Ramos (cell line): ENCODE measurements around the gene PTDSS2.

Experiments
- in situ Hi-C: fragments of 300-500 bp; cut with MboI; formaldehyde crosslinking; loops from one replicate; pipeline ENCODE4 v1.14.3; 2022; ENCODE audit warnings: low sequenced_read_pairs; ENCODE audit not compliant: unreplicated experiment

PTDSS2 gene

DNA sequence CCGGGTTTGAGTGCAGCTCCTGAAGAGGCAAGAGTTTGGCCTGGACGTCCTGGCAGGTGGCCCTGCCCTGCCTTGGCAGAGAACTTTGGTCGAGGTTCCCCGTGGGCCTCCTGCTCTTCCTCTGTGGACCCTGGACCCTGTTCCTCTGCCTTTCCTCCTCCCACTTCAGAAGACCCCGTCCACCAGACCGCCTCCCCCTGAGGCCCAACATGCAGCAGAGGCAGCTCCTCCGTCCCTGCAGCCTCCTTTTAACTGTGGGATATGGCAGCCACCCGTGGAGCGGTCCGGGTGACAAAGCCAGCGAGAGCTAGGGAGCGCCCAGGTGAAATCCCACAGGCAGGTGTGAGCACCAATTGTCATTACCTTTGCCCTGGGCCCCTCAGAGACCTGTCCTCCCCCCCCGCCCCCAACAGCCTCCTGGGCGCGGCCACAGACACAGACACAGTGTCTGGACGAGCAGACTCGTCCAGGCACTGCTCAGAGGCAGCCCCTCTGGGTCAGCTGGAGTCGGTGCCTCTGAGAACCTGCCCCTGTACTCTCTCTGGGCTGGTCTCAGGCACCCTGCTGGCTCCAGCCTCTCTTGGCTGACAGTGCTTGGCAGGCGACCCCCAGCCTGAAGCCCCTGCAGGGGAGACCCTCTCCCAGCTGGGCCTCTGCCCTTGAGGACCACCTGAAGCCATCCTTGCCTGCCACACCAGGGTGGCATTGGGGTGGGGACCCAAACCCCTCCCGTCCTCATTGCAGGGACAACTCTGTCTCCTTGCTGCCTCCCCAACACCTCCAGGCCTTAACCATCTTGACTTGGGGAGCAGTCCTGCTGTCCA is 4.1 kb upstream of the PTDSS2 start:
- in situ Hi-C loops: no loop called here

DNA sequence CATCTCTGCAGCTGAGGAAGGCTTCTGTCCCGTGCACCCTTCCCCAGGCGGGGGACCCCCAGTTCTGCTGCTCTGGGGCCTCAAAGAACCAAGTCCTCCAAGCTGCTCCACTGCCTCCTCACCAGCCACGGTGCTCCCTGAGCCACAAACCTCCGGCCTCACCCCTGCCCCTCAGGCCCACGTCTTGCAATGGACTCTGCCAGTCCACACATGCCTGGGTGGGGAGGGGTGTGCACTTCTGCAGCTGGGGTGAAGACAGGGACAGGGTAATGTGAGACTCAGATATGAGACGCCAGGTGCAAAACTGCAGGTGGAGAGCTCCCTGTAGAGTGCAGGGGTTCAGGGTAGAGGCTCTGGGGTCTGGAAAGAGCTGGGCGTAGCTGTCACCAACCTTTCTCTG is 3.2 kb upstream of the PTDSS2 start:
- in situ Hi-C loops: no loop called here

DNA sequence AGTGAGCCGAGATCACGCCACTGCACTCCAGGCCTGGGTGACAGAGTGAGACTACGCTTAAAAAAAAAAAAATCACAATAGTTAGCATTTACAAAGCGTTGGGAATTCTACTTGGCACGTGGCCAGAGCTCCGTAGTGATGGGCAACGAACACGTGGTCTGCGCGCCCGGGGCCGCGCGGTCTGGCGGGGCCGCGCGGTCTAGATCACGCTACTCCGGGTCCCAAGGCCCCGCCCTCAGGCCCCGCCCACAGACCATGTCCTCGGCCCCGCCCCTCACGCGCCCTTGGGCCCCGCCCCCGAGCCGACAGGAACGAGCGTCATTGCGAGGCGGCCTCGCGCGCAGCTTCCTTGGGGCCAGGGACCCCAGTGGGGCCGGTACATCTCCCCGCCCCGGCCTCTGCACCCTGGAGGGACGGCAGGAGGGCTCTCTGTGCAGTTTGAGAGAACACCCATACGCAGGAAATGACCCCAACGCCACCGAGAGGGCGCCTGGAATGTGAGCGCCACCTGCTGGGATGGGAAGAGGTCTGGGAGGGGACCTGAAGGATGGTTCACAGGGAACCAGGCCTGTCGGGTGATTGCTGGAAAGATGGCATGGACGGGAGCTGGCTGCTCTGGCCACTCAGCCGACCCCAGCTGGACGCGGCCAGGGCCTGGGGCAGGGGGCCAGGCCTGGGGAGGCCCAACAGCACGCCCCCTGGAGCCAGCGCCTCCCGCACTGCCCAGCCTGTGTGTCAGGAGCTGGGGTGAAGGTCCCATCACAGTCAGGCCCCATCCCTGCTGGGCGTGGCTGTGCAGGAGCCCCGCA is 2.0 kb upstream of the PTDSS2 start:
- in situ Hi-C loops: no loop called here

GRCh38 chr11:450809-451451 is 851 bp downstream of the PTDSS2 start:
- in situ Hi-C loops: loop anchor here (5.0 kb wide), 1 partner anchor 51 kb away; no protein-coding TSS in a partner anchor

- in situ Hi-C loops: loop anchor here (5.0 kb wide), 1 partner anchor 51 kb away; no protein-coding TSS in a partner anchor
Observed at GRCh38 chr11:451738-452137, 1.7 kb downstream of the PTDSS2 start.

- in situ Hi-C loops: loop anchor here (5.0 kb wide), 1 partner anchor 50 kb away; no protein-coding TSS in a partner anchor
Observed at GRCh38 chr11:452203-452744, 2.2 kb downstream of the PTDSS2 start.

GRCh38 chr11:452916-453527 is 2.9 kb downstream of the PTDSS2 start:
- in situ Hi-C loops: loop anchor here (5.0 kb wide), 1 partner anchor 49 kb away; no protein-coding TSS in a partner anchor

DNA sequence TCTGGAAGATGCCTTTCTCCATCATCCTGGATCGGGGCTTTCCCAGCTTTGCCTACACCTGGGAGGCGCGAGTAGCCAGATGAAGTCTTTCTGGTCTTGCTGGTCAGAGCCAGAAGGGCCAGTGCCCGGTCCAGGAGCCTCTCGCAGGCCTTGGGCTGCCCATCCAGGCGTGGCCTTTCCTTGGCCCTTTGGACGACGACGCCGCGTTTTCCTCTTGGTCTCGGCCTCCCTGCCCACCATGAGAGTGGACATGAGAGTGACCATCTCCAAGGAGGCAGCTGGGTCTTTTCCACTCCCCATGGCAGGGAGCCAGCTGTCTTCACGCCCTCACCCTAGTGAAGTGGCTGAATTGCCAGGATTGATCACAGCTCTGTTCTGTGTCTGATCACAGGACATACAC is 3.5 kb downstream of the PTDSS2 start:
- in situ Hi-C loops: loop anchor here (5.0 kb wide), 1 partner anchor 49 kb away; no protein-coding TSS in a partner anchor

DNA sequence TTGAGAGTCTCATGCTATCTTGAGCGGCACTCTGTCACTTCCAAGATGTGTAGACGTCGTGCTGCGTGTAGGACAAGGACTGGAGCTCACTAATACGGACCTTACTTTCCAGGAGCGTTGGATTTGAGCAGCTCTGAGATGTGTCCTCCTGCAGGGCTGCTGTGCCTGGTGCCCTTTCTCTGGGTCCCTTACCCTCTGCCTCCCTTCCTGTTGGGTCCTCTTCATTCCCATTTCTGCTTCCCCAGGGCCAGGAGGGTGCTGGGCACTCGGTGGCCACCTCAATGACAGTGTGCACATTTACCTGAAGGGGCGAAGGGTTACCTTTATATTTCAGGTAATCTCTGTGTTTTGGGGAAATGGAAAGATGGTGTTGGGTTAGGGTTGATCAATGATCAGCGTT is 4.0 kb downstream of the PTDSS2 start:
- in situ Hi-C loops: loop anchor here (5.0 kb wide), 1 partner anchor 48 kb away; no protein-coding TSS in a partner anchor

- in situ Hi-C loops: loop anchor here (5.0 kb wide), 1 partner anchor 47 kb away; no protein-coding TSS in a partner anchor
Observed at GRCh38 chr11:454801-455565, 4.9 kb downstream of the PTDSS2 start.

DNA sequence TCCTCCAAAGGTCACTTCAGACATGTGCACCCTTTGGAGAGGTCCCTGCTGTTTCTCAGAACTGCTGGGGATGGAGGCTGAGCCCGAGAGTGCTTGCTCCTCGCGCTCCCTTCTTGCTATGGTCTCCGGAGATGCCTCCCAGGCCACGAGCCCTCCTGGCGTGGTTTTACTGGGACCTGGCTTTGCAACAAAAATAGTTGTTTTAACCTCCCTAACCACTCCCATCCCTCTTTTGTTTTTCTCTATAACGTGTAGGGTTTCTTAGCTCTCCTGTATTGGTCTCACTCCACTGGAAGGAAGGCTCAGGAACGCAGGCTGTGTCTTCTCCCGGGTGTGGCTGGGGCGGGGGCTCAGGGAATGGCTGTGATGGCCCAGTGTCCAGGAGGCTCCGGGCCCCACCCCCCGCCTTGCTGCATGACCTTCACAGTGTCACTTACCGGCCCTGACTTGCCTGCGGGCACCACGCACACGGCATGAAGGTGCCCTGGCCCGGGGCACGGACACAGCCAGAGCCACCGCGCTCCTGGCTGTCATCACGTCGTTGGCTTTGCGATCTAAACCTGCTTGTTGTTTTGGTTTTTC is 5.6 kb downstream of the PTDSS2 start:
- in situ Hi-C loops: no loop called here

DNA sequence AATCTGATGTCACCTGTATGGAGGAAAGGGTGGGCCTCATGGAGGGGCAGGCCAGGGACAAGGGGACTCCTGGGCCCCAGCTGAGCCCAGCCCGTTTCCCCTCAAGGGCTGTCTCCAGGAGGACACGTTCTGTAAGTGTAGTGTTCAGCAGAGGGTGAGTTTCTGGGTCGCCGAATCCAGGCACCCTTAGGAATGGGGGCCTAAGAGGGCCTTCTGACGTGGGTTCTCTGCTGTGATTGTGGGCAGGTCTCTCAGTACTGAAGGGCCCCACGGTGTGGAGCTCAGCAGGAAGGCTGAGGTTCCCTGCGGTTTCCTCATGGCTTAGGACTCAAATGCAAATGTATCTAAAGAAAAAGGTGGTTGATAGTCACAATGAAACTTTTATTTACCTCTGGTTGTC is 6.5 kb downstream of the PTDSS2 start:
- in situ Hi-C loops: no loop called here

DNA sequence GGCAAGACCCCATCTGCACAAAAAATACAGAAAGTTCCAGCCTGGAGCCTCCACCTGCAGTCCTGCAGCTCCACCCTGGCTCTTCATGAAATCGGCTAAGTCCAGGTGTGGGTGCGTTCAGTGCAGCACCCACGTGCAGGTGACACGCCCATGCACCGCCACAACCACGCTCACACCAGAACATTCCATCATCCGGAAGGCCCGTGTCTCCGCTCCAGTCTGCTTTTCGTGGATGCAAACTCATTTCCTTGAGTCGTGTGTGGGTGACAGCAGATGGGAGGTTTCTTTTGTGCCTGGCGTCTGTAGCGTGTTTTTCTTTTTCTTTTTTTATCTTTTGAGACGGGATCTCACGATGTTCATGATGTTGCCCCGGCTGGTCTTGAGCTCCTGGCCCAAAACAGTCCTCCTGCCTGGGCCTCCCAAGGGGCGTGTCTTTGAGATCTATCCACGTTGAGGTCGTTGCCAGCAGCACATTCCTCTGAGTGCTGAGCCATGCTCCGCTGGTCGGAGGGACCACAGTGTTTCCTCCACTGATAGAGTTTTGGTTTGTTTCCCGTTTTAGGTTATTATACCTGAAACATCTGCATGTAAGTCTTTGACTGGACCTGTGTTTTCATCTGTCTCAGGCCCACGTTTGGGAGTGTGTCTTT is 7.2 kb downstream of the PTDSS2 start:
- in situ Hi-C loops: no loop called here

DNA sequence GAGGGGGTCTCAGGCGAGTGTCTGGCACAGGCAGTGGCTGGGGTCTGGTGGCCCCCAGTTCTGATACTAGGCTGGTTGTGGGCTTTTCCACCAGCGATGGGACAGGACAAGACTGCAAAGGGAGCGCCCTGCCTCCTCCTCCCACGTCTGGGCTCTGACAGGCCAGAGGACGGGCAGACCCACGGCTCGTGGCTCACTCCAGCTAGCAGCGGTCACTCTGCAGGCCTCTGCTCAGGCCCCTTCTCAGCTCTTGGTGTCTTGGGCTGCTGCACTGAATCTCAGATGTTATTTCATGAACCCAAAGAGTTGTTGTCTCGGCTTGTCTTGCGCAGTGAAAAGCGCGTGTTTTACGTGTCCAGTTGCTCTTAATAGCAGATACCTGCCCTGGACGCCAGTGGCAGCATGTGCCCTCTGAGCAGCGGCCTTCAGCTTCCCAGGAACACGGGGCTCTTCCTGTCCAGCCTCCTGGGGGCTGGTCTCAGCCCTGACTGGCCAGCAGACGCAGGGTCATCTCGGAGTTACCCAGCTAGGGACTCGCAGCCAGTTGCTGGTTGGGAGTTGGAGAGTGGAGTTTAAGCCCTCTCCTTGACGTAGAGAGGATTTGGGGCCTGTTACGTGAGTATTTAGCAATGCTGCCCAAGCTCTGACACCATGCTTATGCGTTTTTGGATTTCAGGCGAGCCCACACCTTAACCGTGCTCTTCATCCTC is 9.6 kb downstream of the PTDSS2 start:
- in situ Hi-C loops: no loop called here

DNA sequence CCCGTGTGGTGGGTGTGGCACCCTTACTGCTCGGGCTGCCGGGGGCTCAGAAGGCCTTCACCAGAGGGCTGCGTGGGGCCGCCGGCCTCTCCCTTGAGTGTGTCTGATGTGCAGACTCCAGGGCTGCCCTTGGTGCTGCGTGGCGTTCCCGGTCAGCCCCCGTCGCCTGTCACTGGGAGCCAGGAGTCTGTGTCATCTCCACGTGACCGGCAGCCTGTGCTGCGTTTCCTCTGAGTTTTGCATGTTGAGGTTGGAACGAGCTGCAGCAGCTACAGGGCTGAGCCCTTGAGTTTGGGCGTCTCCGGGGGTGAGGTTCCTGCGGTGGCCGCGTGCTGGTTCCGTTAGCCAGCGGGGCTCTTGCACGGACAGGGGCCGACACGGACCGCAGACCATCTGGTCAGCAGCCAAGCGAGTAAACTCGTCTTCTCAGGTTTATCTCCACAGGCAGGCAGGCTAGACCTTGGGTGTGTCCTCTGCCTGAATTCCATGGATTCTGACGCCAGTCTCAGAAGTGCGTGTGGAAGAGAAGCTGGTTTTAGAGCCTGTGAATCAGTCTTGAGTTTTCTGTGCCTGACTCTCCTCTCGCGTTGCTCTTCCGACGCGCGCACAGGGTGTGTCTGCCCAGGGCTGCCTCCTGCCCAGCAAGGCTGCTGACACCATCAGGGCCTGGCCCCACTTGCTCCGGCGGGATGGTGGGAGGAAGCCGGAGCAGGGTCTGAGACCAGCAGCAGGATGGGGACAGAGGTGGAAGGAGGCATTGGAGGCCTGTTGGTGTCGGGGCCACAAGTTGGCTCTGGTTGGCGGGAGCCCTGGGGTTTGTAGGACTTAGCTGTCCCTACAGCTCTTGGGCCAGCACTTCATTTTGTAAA is 10.5 kb downstream of the PTDSS2 start:
- in situ Hi-C loops: no loop called here

- in situ Hi-C loops: no loop called here
Observed at GRCh38 chr11:461626-462025, 11.5 kb downstream of the PTDSS2 start.
